Pancreas (tissue), 10 donors: Measurements from ENCODE around the gene ATP8A2. TPM values are rescaled to one million over a fixed set of nuclear protein-coding genes. Genes with fewer than 3 reads are reported as not detected.

Experiments used
- ATAC-seq, 4 donors: fragments of 200-7000 bp; cut with Tn5 transposase; one replicate each; pipeline versions ENCODE4 v1.8.0 to v1.9.1; 2020; ENCODE audit warnings: mild to moderate bottlenecking in 4 of 4, moderate library complexity in 4 of 4
- DNase-seq, 6 donors: peaks; one replicate each; pipeline ENCODE4 v3.0.0-alpha.2; 2020
- FAIRE-seq: peaks from 2 replicates; lab custom pipeline; 2012; peaks lifted over from hg19 to GRCh38; lab: Jason Lieb, UNC
- H3K27ac ChIP-seq, 4 donors: fragments of 200-600 bp; sonication (generic); 1 replicate in 3 of 4; 2 replicates in 1 of 4; pipeline versions ENCODE4 v1.5.0 to v1.8.0; 2020
- H3K27me3 ChIP-seq, 4 donors: fragments of 200-600 bp; one replicate each; pipeline ENCODE4 v1.8.0; 2021
- H3K36me3 ChIP-seq, 3 donors: fragments of 200-600 bp; sonication (generic) in 1 of 3; one replicate each; pipeline versions ENCODE4 v1.5.0 to v1.8.0; 2020 to 2021
- H3K4me1 ChIP-seq, 3 donors: fragments of 200-600 bp; one replicate each; pipeline ENCODE4 v1.8.0; 2021
- H3K4me3 ChIP-seq, 4 donors: fragments of 200-600 bp; sonication (generic) in 2 of 4; one replicate each; pipeline versions ENCODE4 v1.5.0 to v1.8.0; 2020 to 2021
- H3K9me3 ChIP-seq, 4 donors: fragments of 200-600 bp; one replicate each; pipeline ENCODE4 v1.8.0; 2021
- CTCF ChIP-seq, 4 donors: fragments of 200-600 bp; sonication (generic) in 3 of 4; IDR thresholded peaks; one replicate each; pipeline versions ENCODE4 v1.5.0 to v1.8.0; 2021; ENCODE audit warnings: antibody characterized with exemption in 4 of 4
- WGBS, 2 donors: extraction: QIAGEN DNeasy Blood & Tissue Kit; methylation state at CpG; one replicate each; pipeline ENCODE4 v1.1.7; 2013; 5-methylcytosine and 5-hydroxymethylcytosine counted together
- intact Hi-C, 3 donors: fragments of 100-400 bp; cut with DNase I; formaldehyde crosslinking; loops; one replicate each; pipeline versions ENCODE4 v1.11.1 to v1.14.2; 2022
- polyA plus RNA-seq, 2 donors: library from polyadenylated mRNA; stranded (reverse); fragments of 200-250 nt; gene quantifications; one replicate each; pipeline ENCODE4 v1.2.3, GENCODE V29; 2013
- total RNA-seq, 6 donors: library from RNA; stranded (reverse); fragmentation: NEBNext Ultra II Directional in 4 of 6; extraction: Animal tissue kit (Norgen Biotek cat#: 25700) in 4 of 6; gene quantifications; one replicate each; pipeline versions ENCODE4 v1.2.1 to v1.2.4, GENCODE V29; 2021 to 2023
- donor health status: healthy with polysubstance abuse.
- donor health status: DM: no; HTN: no; CAD: no; lungs with moderate emphysema.
- donor health status: DM: no; HTN: no; CAD: no.
- donor health status: control.
- donor health status: control.
- donor health status: Bipolar disorder and iron deficiency.
- donor health status: DM: yes; HTN: yes; CAD: no.
- donor health status: DM: no; HTN: no; CAD: no.
- donor health status: DM: no; HTN: no; CAD: no.
- donor health status: DM: yes; HTN: yes; CAD: no.

The ATP8A2 gene
- total and polyA plus RNA-seq, 8 donors = 0.04 to 0.28 (median 0.14) TPM

- Histone ChIP-seq H3K9me3 (no peaks in the 10 kb centered on the region), H3K36me3 (no peaks in the 10 kb centered on the region), H3K27me3 (peaks cover 0 to 7% (median 2%) of the 10 kb centered on the region in 4 donors), H3K27ac (no peak overlapping the region), H3K4me1 (no peaks in the 10 kb centered on the region), H3K4me3 (no peak overlapping the region)
- intact Hi-C loops = loop anchor here in 1 of 3 donors (5.0 kb wide), 1 partner anchor 478 kb away; no protein-coding TSS in a partner anchor
- TF ChIP-seq CTCF (IDR thresholded peaks at IDR 0.05) = no peak
- ATAC-seq (no peak), DNase-seq (no peak), FAIRE-seq (no peak)
Observed at GRCh38 chr13:26054896-26055295, 683.1 kb downstream of the ATP8A2 start.

GRCh38 chr13:26058704-26059103 is 686.9 kb downstream of the ATP8A2 start:
- Histone ChIP-seq H3K36me3 (no peaks in the 10 kb centered on the region), H3K27ac (no peak overlapping the region), H3K4me3 (no peak overlapping the region), H3K4me1 (no peaks in the 10 kb centered on the region), H3K27me3 (peaks cover 0 to 4% (median 0%) of the 10 kb centered on the region in 4 donors), H3K9me3 (no peaks in the 10 kb centered on the region)
- TF ChIP-seq CTCF (IDR thresholded peaks at IDR 0.05) = no peak
- no peak for ATAC-seq
- no peak for FAIRE-seq
- DNase-seq = no peak
- intact Hi-C loops = no loop called here
- WGBS, 2 donors = 49 to 61% methylated on average over 6 of the region's 6 CpGs

GRCh38 chr13:26060357-26060756 is 688.6 kb downstream of the ATP8A2 start:
- peaks cover 0 to under 1% (median 0%) of the 10 kb centered on the region in 4 donors for H3K27me3 ChIP-seq
- DNase-seq (no peak), ATAC-seq (no peak), FAIRE-seq (no peak)
- no peak overlapping the region for H3K4me3 ChIP-seq
- H3K27ac ChIP-seq = no peak overlapping the region
- no peaks in the 10 kb centered on the region for H3K36me3 ChIP-seq
- WGBS, 2 donors = 73 to 77% methylated on average over 4 of the region's 4 CpGs
- no peaks in the 10 kb centered on the region for H3K9me3 ChIP-seq
- no peak for TF ChIP-seq CTCF (IDR thresholded peaks at IDR 0.05)
- H3K4me1 ChIP-seq = no peaks in the 10 kb centered on the region
- intact Hi-C loops = loop anchor here in 1 of 3 donors (10.0 kb wide), 1 partner anchor 486 kb away; no protein-coding TSS in a partner anchor

GRCh38 chr13:26061256-26061655 is 689.5 kb downstream of the ATP8A2 start:
- intact Hi-C loops = loop anchor here in 1 of 3 donors (10.0 kb wide), 1 partner anchor 486 kb away; no protein-coding TSS in a partner anchor
- Histone ChIP-seq H3K27me3 (no peaks in the 10 kb centered on the region), H3K9me3 (no peaks in the 10 kb centered on the region), H3K4me3 (no peak overlapping the region), H3K36me3 (no peaks in the 10 kb centered on the region), H3K27ac (no peak overlapping the region), H3K4me1 (no peaks in the 10 kb centered on the region)
- FAIRE-seq = no peak
- TF ChIP-seq CTCF (IDR thresholded peaks at IDR 0.05) = no peak
- WGBS, 2 donors = 67 to 71% methylated on average over 5 of the region's 5 CpGs
- no peak for DNase-seq
- no peak for ATAC-seq

- Histone ChIP-seq H3K36me3 (no peaks in the 10 kb centered on the region), H3K4me3 (no peak overlapping the region), H3K27me3 (no peaks in the 10 kb centered on the region), H3K9me3 (no peaks in the 10 kb centered on the region), H3K27ac (no peak overlapping the region), H3K4me1 (no peaks in the 10 kb centered on the region)
- peak in 2 of 4 donors; percentile 43 to 57 for ATAC-seq
- no peak for TF ChIP-seq CTCF (IDR thresholded peaks at IDR 0.05)
- intact Hi-C loops = loop anchor here in 1 of 3 donors (10.0 kb wide), 1 partner anchor 487 kb away; no protein-coding TSS in a partner anchor
- no peak for FAIRE-seq
- 80 to 89% methylated on average over 6 of the region's 6 CpGs for whole genome bisulfite sequencing, 2 donors
- no peak for DNase-seq
Observed at GRCh38 chr13:26061947-26062346, 690.2 kb downstream of the ATP8A2 start.
